Activated CD8-positive, alpha-beta T cell treated with anti-CD3 and anti-CD28 coated beads for 36 hours (primary cell): Measurements from ENCODE around the gene CHRM2. TPM values are rescaled to one million over a fixed set of nuclear protein-coding genes. Genes with fewer than 3 reads are reported as not detected.

ENCODE experiments used
- ATAC-seq: fragments of 200-7000 bp; cut with Tn5 transposase; one replicate; pipeline ENCODE4 v1.10.0; 2021; ENCODE audit warnings: mild to moderate bottlenecking, moderate library complexity
- CTCF ChIA-PET: fragments of 350-600 bp; sonication (Branson Sonifier 250); formaldehyde crosslinking; loops from one replicate; lab custom pipeline; 2021; ENCODE audit warnings: antibody characterized with exemption; lab: Charles Lee
- POLR2A ChIA-PET: fragments of 350-600 bp; sonication (Branson Sonifier 250); formaldehyde crosslinking; loops from one replicate; lab custom pipeline; 2021; ENCODE audit warnings: antibody characterized with exemption; lab: Charles Lee
- DNase-seq: peaks from one replicate; pipeline ENCODE4 v3.0.0-alpha.2; 2020
- H3K27ac Mint-ChIP-seq: one replicate; pipeline ENCODE4 v1.8.0; 2021; ENCODE audit warnings: mild to moderate bottlenecking, mixed read lengths
- H3K27me3 Mint-ChIP-seq: one replicate; pipeline ENCODE4 v1.8.0; 2021; ENCODE audit warnings: mixed read lengths
- H3K36me3 Mint-ChIP-seq: one replicate; pipeline ENCODE4 v1.8.0; 2021; ENCODE audit warnings: low read depth, mixed read lengths
- H3K4me1 Mint-ChIP-seq: one replicate; pipeline ENCODE4 v1.8.0; 2021; ENCODE audit warnings: low read depth, mixed read lengths
- H3K4me3 Mint-ChIP-seq: one replicate; pipeline ENCODE4 v1.8.0; 2021; ENCODE audit warnings: mild to moderate bottlenecking, moderate library complexity, mixed read lengths
- H3K9me3 Mint-ChIP-seq: one replicate; pipeline ENCODE4 v1.8.0; 2021; ENCODE audit warnings: mixed read lengths
- CTCF ChIP-seq: fragments of 200-600 bp; IDR thresholded peaks from one replicate; pipeline ENCODE4 v1.8.0; 2022; ENCODE audit warnings: antibody characterized with exemption, mild to moderate bottlenecking
- intact Hi-C: fragments of 100-400 bp; cut with micrococcal nuclease; formaldehyde crosslinking; loops from one replicate; pipeline ENCODE4 v1.10.0; 2022
- total RNA-seq, 2 experiments: library from RNA; stranded (reverse); gene quantifications; one replicate each; pipeline ENCODE4 v1.2.3, GENCODE V29; 2021

CHRM2 gene
- total RNA-seq, 2 experiments from 2014 or later: not detected

- ChIA-PET CTCF (no interaction called here), POLR2A (no interaction called here)
- no peak for ATAC-seq
- H3K36me3 Mint-ChIP-seq: no peaks in the 10 kb centered on the region
- H3K4me3 Mint-ChIP-seq: no peak overlapping the region
- no peak overlapping the region for H3K27ac Mint-ChIP-seq
- no peaks in the 10 kb centered on the region for H3K4me1 Mint-ChIP-seq
- H3K9me3 Mint-ChIP-seq: peaks cover 4% of the 10 kb centered on the region
- no peak for TF ChIP-seq CTCF
- no peak for DNase-seq
- intact Hi-C loops: no loop called here
- H3K27me3 Mint-ChIP-seq: no peaks in the 10 kb centered on the region
Measured at GRCh38 chr7:136925044-136925443, 56.6 kb downstream of the CHRM2 start.

GRCh38 chr7:136925556-136925955, 57.1 kb downstream of the CHRM2 start:
- no peak for DNase-seq
- ChIA-PET CTCF (no interaction called here), POLR2A (no interaction called here)
- H3K27me3 Mint-ChIP-seq: no peaks in the 10 kb centered on the region
- H3K27ac Mint-ChIP-seq: no peak overlapping the region
- no peak for ATAC-seq
- no peak overlapping the region for H3K4me3 Mint-ChIP-seq
- intact Hi-C loops: no loop called here
- no peaks in the 10 kb centered on the region for H3K36me3 Mint-ChIP-seq
- no peaks in the 10 kb centered on the region for H3K4me1 Mint-ChIP-seq
- no peak for TF ChIP-seq CTCF
- H3K9me3 Mint-ChIP-seq: peaks cover 4% of the 10 kb centered on the region

- H3K36me3 Mint-ChIP-seq: no peaks in the 10 kb centered on the region
- ChIA-PET CTCF (interaction anchor here (1.2 kb wide), 1 partner anchor 10 kb away, joined by 3 read pairs; no protein-coding TSS in a partner anchor), POLR2A (no interaction called here)
- ATAC-seq (no peak), DNase-seq (no peak)
- no peak for TF ChIP-seq CTCF
- no peaks in the 10 kb centered on the region for H3K27me3 Mint-ChIP-seq
- no peak overlapping the region for H3K4me3 Mint-ChIP-seq
- no peak overlapping the region for H3K27ac Mint-ChIP-seq
- H3K4me1 Mint-ChIP-seq: no peaks in the 10 kb centered on the region
- intact Hi-C loops: no loop called here
- peaks cover 7% of the 10 kb centered on the region for H3K9me3 Mint-ChIP-seq
Measured at GRCh38 chr7:136931169-136931867, 62.9 kb downstream of the CHRM2 start.

GRCh38 chr7:136937436-136937835, 69.0 kb downstream of the CHRM2 start:
- intact Hi-C loops: no loop called here
- Mint-ChIP-seq H3K27ac (no peak overlapping the region), H3K36me3 (no peaks in the 10 kb centered on the region), H3K4me1 (no peaks in the 10 kb centered on the region), H3K4me3 (no peak overlapping the region), H3K9me3 (peaks cover 7% of the 10 kb centered on the region), H3K27me3 (no peaks in the 10 kb centered on the region)
- ChIA-PET CTCF (no interaction called here), POLR2A (no interaction called here)
- DNase-seq: no peak
- TF ChIP-seq CTCF: no peak
- no peak for ATAC-seq

GRCh38 chr7:136938476-136938875, 70.0 kb downstream of the CHRM2 start:
- Mint-ChIP-seq H3K4me3 (no peak overlapping the region), H3K27ac (no peak overlapping the region), H3K4me1 (no peaks in the 10 kb centered on the region), H3K27me3 (no peaks in the 10 kb centered on the region), H3K36me3 (no peaks in the 10 kb centered on the region), H3K9me3 (peaks cover 7% of the 10 kb centered on the region)
- ChIA-PET POLR2A (no interaction called here), CTCF (no interaction called here)
- intact Hi-C loops: no loop called here
- TF ChIP-seq CTCF: no peak
- DNase-seq (no peak), ATAC-seq (no peak)
